ENCODE measurements around the gene YWHAH.

The YWHAH gene

DNA sequence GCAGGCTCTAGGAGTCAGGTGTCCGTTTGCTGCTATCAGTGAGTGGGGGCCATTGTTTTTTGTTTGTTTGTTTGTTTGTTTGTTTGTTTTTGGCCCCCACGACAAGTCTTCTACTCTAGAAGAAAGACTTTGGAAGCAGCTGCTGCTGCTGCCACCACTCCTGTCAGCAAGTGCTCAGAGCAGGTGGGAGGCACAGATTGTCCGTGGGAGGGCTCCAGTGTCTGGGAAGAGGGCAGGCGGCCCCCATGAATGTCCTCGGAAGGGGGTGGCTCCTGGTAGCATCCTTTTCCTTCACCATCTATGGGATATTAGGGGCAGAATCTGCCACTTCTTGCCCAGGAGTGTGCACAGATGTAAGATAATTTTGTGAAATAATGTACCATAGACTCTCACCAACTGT is 37.8 kb upstream of the YWHAH start:
- Histone ChIP-seq H3K4me3 (replicated peaks; ENCODE audit: low read depth, low read length) (no peak overlapping the region), H3K36me3 (ENCODE audit: control insufficient read depth, insufficient read depth, low read length) (peaks cover 15% of the 10 kb centered on the region), H3K27me3 (replicated peaks; ENCODE audit: control insufficient read depth, insufficient read depth, low read length) (no peaks in the 10 kb centered on the region)
- no peak for DNase-seq (ENCODE audit: extremely low read depth, insufficient read length)
- TF ChIP-seq, protein P1, sequence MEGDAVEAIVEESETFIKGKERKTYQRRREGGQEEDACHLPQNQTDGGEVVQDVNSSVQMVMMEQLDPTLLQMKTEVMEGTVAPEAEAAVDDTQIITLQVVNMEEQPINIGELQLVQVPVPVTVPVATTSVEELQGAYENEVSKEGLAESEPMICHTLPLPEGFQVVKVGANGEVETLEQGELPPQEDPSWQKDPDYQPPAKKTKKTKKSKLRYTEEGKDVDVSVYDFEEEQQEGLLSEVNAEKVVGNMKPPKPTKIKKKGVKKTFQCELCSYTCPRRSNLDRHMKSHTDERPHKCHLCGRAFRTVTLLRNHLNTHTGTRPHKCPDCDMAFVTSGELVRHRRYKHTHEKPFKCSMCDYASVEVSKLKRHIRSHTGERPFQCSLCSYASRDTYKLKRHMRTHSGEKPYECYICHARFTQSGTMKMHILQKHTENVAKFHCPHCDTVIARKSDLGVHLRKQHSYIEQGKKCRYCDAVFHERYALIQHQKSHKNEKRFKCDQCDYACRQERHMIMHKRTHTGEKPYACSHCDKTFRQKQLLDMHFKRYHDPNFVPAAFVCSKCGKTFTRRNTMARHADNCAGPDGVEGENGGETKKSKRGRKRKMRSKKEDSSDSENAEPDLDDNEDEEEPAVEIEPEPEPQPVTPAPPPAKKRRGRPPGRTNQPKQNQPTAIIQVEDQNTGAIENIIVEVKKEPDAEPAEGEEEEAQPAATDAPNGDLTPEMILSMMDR (IDR thresholded peaks at IDR 0.05; ENCODE audit: insufficient read depth, low read length, poor library complexity, severe bottlenecking): no peak

GRCh38 chr22:31909977-31910376 is 34.4 kb upstream of the YWHAH start:
- no peak for DNase-seq (ENCODE audit: extremely low read depth, insufficient read length)
- TF ChIP-seq, protein P1 (IDR thresholded peaks at IDR 0.05; ENCODE audit: insufficient read depth, low read length, poor library complexity, severe bottlenecking): no peak
- Histone ChIP-seq H3K4me3 (replicated peaks; ENCODE audit: low read depth, low read length) (no peak overlapping the region), H3K36me3 (ENCODE audit: control insufficient read depth, insufficient read depth, low read length) (peaks cover 10% of the 10 kb centered on the region), H3K27me3 (replicated peaks; ENCODE audit: control insufficient read depth, insufficient read depth, low read length) (no peaks in the 10 kb centered on the region)

- H3K27me3 ChIP-seq (replicated peaks; ENCODE audit: control insufficient read depth, insufficient read depth, low read length): no peaks in the 10 kb centered on the region
- peaks cover 6% of the 10 kb centered on the region for H3K36me3 ChIP-seq (ENCODE audit: control insufficient read depth, insufficient read depth, low read length)
- DNase-seq (ENCODE audit: extremely low read depth, insufficient read length): no peak
- TF ChIP-seq, protein P1 (IDR thresholded peaks at IDR 0.05; ENCODE audit: insufficient read depth, low read length, poor library complexity, severe bottlenecking): no peak
- no peak overlapping the region for H3K4me3 ChIP-seq (replicated peaks; ENCODE audit: low read depth, low read length)
Observed at GRCh38 chr22:31911565-31912406, 32.5 kb upstream of the YWHAH start.

GRCh38 chr22:31912407-31912743 is 32.0 kb upstream of the YWHAH start:
- Histone ChIP-seq H3K27me3 (replicated peaks; ENCODE audit: control insufficient read depth, insufficient read depth, low read length) (no peaks in the 10 kb centered on the region), H3K4me3 (replicated peaks; ENCODE audit: low read depth, low read length) (no peak overlapping the region), H3K36me3 (ENCODE audit: control insufficient read depth, insufficient read depth, low read length) (peaks cover 6% of the 10 kb centered on the region)
- TF ChIP-seq, protein P1 (IDR thresholded peaks at IDR 0.05; ENCODE audit: insufficient read depth, low read length, poor library complexity, severe bottlenecking): no peak
- no peak for DNase-seq (ENCODE audit: extremely low read depth, insufficient read length)

DNA sequence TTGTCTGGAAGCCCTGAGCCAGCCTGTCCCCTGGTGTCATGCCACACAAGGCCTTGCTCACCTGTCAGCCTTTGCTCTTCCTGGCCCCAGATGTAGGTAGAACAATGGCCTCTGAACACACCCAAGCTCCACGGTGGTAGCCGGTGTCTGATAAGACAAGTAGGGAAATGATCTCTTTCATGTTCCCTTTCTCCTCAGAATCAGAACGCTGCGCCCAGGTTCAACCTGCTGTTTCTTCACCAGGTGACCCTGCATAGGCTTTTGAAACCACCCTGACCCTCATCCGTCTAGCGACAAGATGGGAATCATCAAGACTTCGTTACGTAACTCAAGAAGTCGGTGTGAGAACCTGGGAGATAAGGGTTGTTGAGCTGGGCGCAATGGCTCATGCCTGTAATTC is 28.7 kb upstream of the YWHAH start:
- H3K36me3 ChIP-seq (ENCODE audit: control insufficient read depth, insufficient read depth, low read length): peaks cover 1% of the 10 kb centered on the region; the same call in 1 of the 2 replicates
- TF ChIP-seq, protein P1 (IDR thresholded peaks at IDR 0.05; ENCODE audit: insufficient read depth, low read length, poor library complexity, severe bottlenecking): no peak
- H3K4me3 ChIP-seq (replicated peaks; ENCODE audit: low read depth, low read length): no peak overlapping the region
- H3K27me3 ChIP-seq (replicated peaks; ENCODE audit: control insufficient read depth, insufficient read depth, low read length): no peaks in the 10 kb centered on the region
- DNase-seq (ENCODE audit: extremely low read depth, insufficient read length): no peak

Measured in GM06990 (cell line).